GM12892 (cell line): ENCODE data around the gene PARD3.

Experiments used
- POLR2AphosphoS5 ChIP-seq: IDR thresholded peaks from 2 replicates; pipeline ENCODE4 v1.6.1; 2011; ENCODE audit warnings: low read depth, low read length, control low read depth
- TAF1 ChIP-seq: IDR thresholded peaks from 2 replicates; pipeline ENCODE4 v1.6.1; 2011; ENCODE audit warnings: low read depth, mild to moderate bottlenecking, control low read depth, low read length, borderline replicate concordance

GRCh38 chr10:34716234-34716633 is 98.9 kb downstream of the PARD3 start:
- TF ChIP-seq TAF1: no peak
- no peak for TF ChIP-seq POLR2AphosphoS5
